IMR-90 (cell line): ENCODE measurements around the gene PAN3. TPM values are rescaled to one million over a fixed set of nuclear protein-coding genes. Genes with fewer than 3 reads are reported as not detected.

Experiments used
- ATAC-seq: fragments of 200-7000 bp; cut with Tn5 transposase; 2 replicates; pipeline ENCODE4 v1.9.1; 2020; ENCODE audit warnings: low read depth, mild to moderate bottlenecking, moderate library complexity
- BruUV-seq: library from RNA; stranded (reverse); fragments of 400-500 nt; replicated peaks from 2 replicates; lab custom pipeline; 2021; lab: Mats Ljungman, UMichigan
- CTCF ChIA-PET: fragments of 300-600 bp; formaldehyde crosslinking; extraction: SDS; loops from one replicate; lab custom pipeline; 2021; ENCODE audit warnings: antibody characterized with exemption; lab: Yijun Ruan, JAX
- POLR2A ChIA-PET: fragments of 300-600 bp; sonication (Branson Sonifier 250); formaldehyde crosslinking; loops from one replicate; lab custom pipeline; 2022; ENCODE audit warnings: antibody characterized with exemption; ENCODE audit not compliant: unreplicated experiment; lab: Charles Lee
- DNase-seq: peaks from one replicate; pipeline ENCODE4 v3.0.0; 2013
- H2AFZ ChIP-seq: replicated peaks from 2 replicates; pipeline ENCODE3; 2013; ENCODE audit warnings: low read length, mild to moderate bottlenecking; ENCODE audit not compliant: poor library complexity
- H2AK5ac ChIP-seq: 2 replicates; pipeline ENCODE4 v1.6.1; 2013; ENCODE audit warnings: low read depth, low read length, inconsistent platforms
- H2AK9ac ChIP-seq: replicated peaks from 2 replicates; pipeline ENCODE3; 2013; ENCODE audit warnings: mild to moderate bottlenecking, low read depth, low read length, moderate library complexity; ENCODE audit not compliant: poor library complexity
- H2BK120ac ChIP-seq: 2 replicates; pipeline ENCODE4 v1.6.1; 2013; ENCODE audit warnings: low read depth, low read length, inconsistent platforms
- H2BK15ac ChIP-seq: 3 replicates; pipeline ENCODE4 v1.6.1; 2013; ENCODE audit warnings: low read depth, low read length, inconsistent platforms
- H2BK20ac ChIP-seq: 2 replicates; pipeline ENCODE4 v1.6.1; 2013; ENCODE audit warnings: low read depth, mild to moderate bottlenecking, inconsistent platforms, low read length, moderate library complexity
- H2BK5ac ChIP-seq: 2 replicates; pipeline ENCODE4 v1.6.1; 2013; ENCODE audit warnings: mild to moderate bottlenecking, low read depth, low read length, inconsistent platforms; ENCODE audit not compliant: poor library complexity, severe bottlenecking
- H3K14ac ChIP-seq: replicated peaks from 2 replicates; pipeline ENCODE4 v1.6.1; 2013; ENCODE audit warnings: low read depth, low read length, inconsistent platforms
- H3K18ac ChIP-seq: 2 replicates; pipeline ENCODE4 v1.6.1; 2013; ENCODE audit warnings: low read depth, low read length, control low read depth
- H3K23ac ChIP-seq: 2 replicates; pipeline ENCODE4 v1.6.1; 2013; ENCODE audit warnings: low read depth, low read length, inconsistent platforms
- H3K27ac ChIP-seq: 2 replicates; pipeline ENCODE4 v1.5.1; 2013; ENCODE audit warnings: mild to moderate bottlenecking, control low read depth, low read length; ENCODE audit not compliant: insufficient read depth
- H3K27me3 ChIP-seq: 2 replicates; pipeline ENCODE4 v1.6.1; 2013; ENCODE audit warnings: low read length; ENCODE audit not compliant: control insufficient read depth, insufficient read depth
- H3K36me3 ChIP-seq: 2 replicates; pipeline ENCODE4 v1.6.1; 2013; ENCODE audit warnings: low read length, mixed read lengths; ENCODE audit not compliant: control insufficient read depth, insufficient read depth
- H3K4ac ChIP-seq: 2 replicates; pipeline ENCODE4 v1.6.1; 2013; ENCODE audit warnings: low read depth, low read length, inconsistent platforms
- H3K4me1 ChIP-seq: 2 replicates; pipeline ENCODE4 v1.6.1; 2013; ENCODE audit warnings: low read length, mixed read lengths; ENCODE audit not compliant: control insufficient read depth, insufficient read depth
- H3K4me2 ChIP-seq: 2 replicates; pipeline ENCODE4 v1.6.1; 2013; ENCODE audit warnings: low read depth, mild to moderate bottlenecking, control low read depth, low read length, moderate library complexity
- H3K4me3 ChIP-seq: 2 replicates; pipeline ENCODE4 v1.5.1; 2013; ENCODE audit warnings: low read depth, mild to moderate bottlenecking, control low read depth, low read length, moderate library complexity; ENCODE audit not compliant: insufficient read depth
- H3K56ac ChIP-seq: 2 replicates; pipeline ENCODE4 v1.6.1; 2013; ENCODE audit warnings: low read length, inconsistent platforms; ENCODE audit not compliant: insufficient read depth; ENCODE audit errors: extremely low read depth
- H3K79me1 ChIP-seq, 2 experiments: 2 replicates each; pipeline ENCODE4 v1.6.1; 2013; ENCODE audit warnings: low read length in 2 of 2, inconsistent platforms in 1 of 2, low read depth in 1 of 2
- H3K9ac ChIP-seq: 2 replicates; pipeline ENCODE4 v1.6.1; 2013; ENCODE audit warnings: low read depth, low read length, control low read depth
- H3K9me1 ChIP-seq: 2 replicates; pipeline ENCODE4 v1.6.1; 2013; ENCODE audit warnings: low read length, inconsistent platforms; ENCODE audit not compliant: insufficient read depth
- H3K9me3 ChIP-seq: 2 replicates; pipeline ENCODE4 v1.6.1; 2013; ENCODE audit warnings: low read length; ENCODE audit not compliant: control insufficient read depth, insufficient read depth
- H4K20me1 ChIP-seq: 2 replicates; pipeline ENCODE4 v1.6.1; 2013; ENCODE audit warnings: low read length, inconsistent platforms; ENCODE audit not compliant: insufficient read depth
- H4K5ac ChIP-seq: 2 replicates; pipeline ENCODE4 v1.6.1; 2013; ENCODE audit warnings: mild to moderate bottlenecking, low read depth, low read length, control low read depth
- H4K8ac ChIP-seq, 2 experiments: 2 replicates each; pipeline ENCODE4 v1.6.1; 2013; ENCODE audit warnings: low read depth in 2 of 2, low read length in 2 of 2, control low read depth in 1 of 2, inconsistent platforms in 1 of 2
- H4K91ac ChIP-seq: 2 replicates; pipeline ENCODE4 v1.6.1; 2013; ENCODE audit warnings: low read depth, low read length, inconsistent platforms; ENCODE audit not compliant: insufficient read depth
- BHLHE40 ChIP-seq: fragments of 150-350 bp; IDR thresholded peaks from 2 replicates; pipeline ENCODE4 v1.6.1; 2016; ENCODE audit warnings: mild to moderate bottlenecking, low read depth, low read length
- CTCF ChIP-seq: conservative IDR thresholded peaks from 2 replicates; pipeline ENCODE4 v1.5.1; 2012; ENCODE audit warnings: mild to moderate bottlenecking, low read depth, low read length, improper control_type of control experiment
- FOS ChIP-seq: fragments of 150-350 bp; IDR thresholded peaks from 2 replicates; pipeline ENCODE4 v1.6.1; 2016; ENCODE audit warnings: low read depth, low read length
- SMC3 ChIP-seq: fragments of 150-350 bp; IDR thresholded peaks from 2 replicates; pipeline ENCODE4 v1.6.1; 2016; ENCODE audit warnings: low read depth, mild to moderate bottlenecking, antibody characterized with exemption, low read length, moderate library complexity
- WGBS, 2 experiments: methylation state at CpG; one replicate each; pipeline versions ENCODE4 v1.1.5 to v1.1.7; 2013; ENCODE audit warnings: missing lambda C conversion rate in 2 of 2; ENCODE audit not compliant: insufficient read length in 1 of 2; ENCODE audit errors: extremely low coverage in 2 of 2; 5-methylcytosine and 5-hydroxymethylcytosine counted together
- dilution Hi-C: fragments of 300-500 bp; cut with HindIII; formaldehyde crosslinking; loops from one replicate; pipeline ENCODE4 v1.14.3; 2018; ENCODE audit warnings: low sequenced_read_pairs; ENCODE audit not compliant: unreplicated experiment
- in situ Hi-C: fragments of 300-500 bp; cut with MboI; formaldehyde crosslinking; loops from 3 replicates; pipeline ENCODE4 v1.14.3; 2019; ENCODE audit warnings: low sequenced_read_pairs, inconsistent platforms, mixed read lengths
- intact Hi-C: fragments of 100-400 bp; cut with micrococcal nuclease; formaldehyde crosslinking; loops from 2 replicates; pipeline ENCODE4 v1.10.0; 2022
- polyA plus RNA-seq, 3 experiments: library from polyadenylated mRNA; depleted of rRNA; stranded (reverse); fragments of >200 nt; gene quantifications; 2 replicates each; pipeline ENCODE4 v1.2.3, GENCODE V29; 2012; ENCODE audit warnings: low replicate concordance in 1 of 3
- total RNA-seq: library from RNA; depleted of rRNA; stranded (reverse); fragments of >200 nt; gene quantifications from 2 replicates; pipeline ENCODE4 v1.2.3, GENCODE V29; 2012

The PAN3 gene
- total and polyA plus RNA-seq, 2 of the 4 experiments (the other 2 are of a cell fraction): 6.6 to 15.1 TPM

GRCh38 chr13:28251466-28251865 lies 113.1 kb downstream of the PAN3 start:
- H3K9me1 ChIP-seq: peaks cover 3% of the 10 kb centered on the region; the same call in 1 of the 2 replicates
- intact Hi-C loops: no loop called here
- H3K4me2 ChIP-seq: no peak overlapping the region; the same call in 1 of the 2 replicates

More at GRCh38 chr13:28251466-28251865, 113.1 kb downstream of the PAN3 start:
- no peak for DNase-seq
- H3K4me1 ChIP-seq: no peaks in the 10 kb centered on the region
- TF ChIP-seq FOS (no peak), CTCF (no peak), SMC3 (no peak), BHLHE40 (no peak)
- WGBS, 2 experiments: 100% methylated on average over 1 of the region's 6 CpGs; no CpG with 5 or more reads in 1 of the 2 experiments
- H4K5ac ChIP-seq: no peak overlapping the region
- H2AFZ ChIP-seq: no peak overlapping the region
- dilution Hi-C loops: no loop called here
- no peak for ATAC-seq
- in situ Hi-C loops: no loop called here
- no peaks in the 10 kb centered on the region for H3K27me3 ChIP-seq
- no peak overlapping the region for H2BK15ac ChIP-seq
- H3K4me3 ChIP-seq: no peak overlapping the region
- no peak overlapping the region for H2BK20ac ChIP-seq
- H2AK5ac ChIP-seq: no peak overlapping the region
- no peak overlapping the region for H3K18ac ChIP-seq
- H4K8ac ChIP-seq: no peak overlapping the region
- no peak overlapping the region for H4K91ac ChIP-seq
- no peak overlapping the region for H3K56ac ChIP-seq
- H3K23ac ChIP-seq: no peak overlapping the region
- no peak overlapping the region for H3K14ac ChIP-seq
- no peaks in the 10 kb centered on the region for H4K20me1 ChIP-seq
- H2AK9ac ChIP-seq: no peak overlapping the region
- no TSS peak for BruUV-seq
- no peak overlapping the region for H2BK5ac ChIP-seq
- H2BK120ac ChIP-seq: no peak overlapping the region
- no peak overlapping the region for H3K4ac ChIP-seq
- no peak overlapping the region for H3K9ac ChIP-seq
- H3K27ac ChIP-seq: no peak overlapping the region
- no peaks in the 10 kb centered on the region for H3K9me3 ChIP-seq
- ChIA-PET POLR2A (no interaction called here), CTCF (no interaction called here)
- H3K36me3 ChIP-seq: peaks cover 3% of the 10 kb centered on the region; the same call in 1 of the 2 replicates
- peaks cover 10 to 13% of the 10 kb centered on the region in 2 experiments; a peak in 3 of 4 replicates for H3K79me1 ChIP-seq
